SHP77 treated with DMSO at 0.1 percent for 48 hours (cell line): ENCODE data around the gene SSX5.
"Not testable (repeated sequence)": the region's sequence is repeated elsewhere in the genome, so short reads cannot be mapped to it uniquely, and the experiment has no call there.

Source experiments
- DNase-seq: peaks from one replicate; lab custom pipeline; 2025; lab: John Stamatoyannopoulos, UW

SSX5 gene

GRCh38 chrX:48196745-48197201 lies at the start of gene SSX5:
SSX5 (minus strand) TSS chrX:48196795; CDS start chrX:48195358, 1,437 bp downstream.
- DNase-seq: no peak

DNA sequence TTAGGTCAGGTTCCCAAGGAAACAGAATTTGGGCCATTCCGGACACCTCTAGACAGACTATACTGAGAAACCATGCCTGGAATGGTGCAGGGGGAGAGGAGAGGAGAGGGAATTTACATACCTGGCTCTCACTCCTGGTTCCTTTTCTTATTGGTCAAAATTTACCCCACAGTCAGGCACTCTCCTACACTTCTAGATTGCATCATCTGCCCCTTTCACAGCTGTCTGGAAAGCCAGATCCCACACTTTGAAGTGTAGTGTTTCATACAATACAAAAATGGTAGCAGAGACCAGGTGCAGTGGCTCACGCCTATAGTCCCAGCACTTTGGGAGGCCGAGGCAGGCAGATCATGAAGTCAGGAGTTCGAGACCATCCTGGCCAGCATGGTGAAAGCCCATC lies 27.6 kb upstream of the SSX5 start:
- not testable (repeated sequence) for DNase-seq

- not testable (repeated sequence) for DNase-seq
These were observed 17.7 kb upstream of the SSX5 start for GRCh38 chrX:48214341-48214740.

DNA sequence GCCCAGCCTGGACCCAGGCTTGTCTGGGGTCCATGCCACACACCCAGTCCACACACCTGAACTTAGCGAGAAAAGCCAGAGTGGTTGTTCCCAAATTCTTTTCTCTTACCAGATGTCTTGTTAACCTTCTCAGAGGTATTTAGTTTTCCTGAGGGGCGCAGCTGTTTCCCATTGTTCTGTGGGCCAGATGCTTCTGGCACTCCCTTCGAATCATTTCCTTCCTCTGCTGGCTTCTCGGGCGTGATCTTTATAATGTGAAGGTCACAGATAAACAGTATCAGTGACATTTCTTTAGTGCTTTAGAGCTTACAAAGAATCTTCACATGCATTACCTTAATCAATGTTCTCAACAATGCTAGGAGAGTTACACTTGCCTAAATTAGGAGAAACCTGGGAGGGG lies 6.6 kb downstream of the SSX5 start:
- not testable (repeated sequence) for DNase-seq

DNA sequence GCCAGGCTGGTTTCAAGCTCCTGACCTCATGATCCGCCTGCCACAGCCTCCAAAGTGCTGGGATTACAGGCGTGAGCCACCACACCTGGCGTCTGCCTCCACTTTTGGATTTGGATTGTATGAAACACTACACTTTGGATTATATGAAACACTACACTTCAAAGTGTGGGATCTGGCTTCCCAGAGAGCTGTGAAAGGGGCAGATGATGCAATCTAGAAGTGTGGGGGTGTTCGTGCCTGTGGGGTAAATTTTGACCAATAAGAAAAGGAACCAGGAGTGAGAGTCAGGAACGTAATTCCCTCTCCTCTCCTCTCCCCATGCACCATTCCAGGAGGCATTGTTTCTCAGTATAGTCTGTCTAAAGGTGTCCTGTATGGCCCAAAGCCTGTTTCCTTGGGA lies 14.7 kb downstream of the SSX5 start:
- DNase-seq: not testable (repeated sequence)

- DNase-seq: no peak
These were observed 15.8 kb downstream of the SSX5 start for GRCh38 chrX:48180811-48181210.

GRCh38 chrX:48179691-48180090 lies 16.9 kb downstream of the SSX5 start:
- DNase-seq: no peak

GRCh38 chrX:48166322-48166721 lies 30.3 kb downstream of the SSX5 start:
- not testable (repeated sequence) for DNase-seq

DNA sequence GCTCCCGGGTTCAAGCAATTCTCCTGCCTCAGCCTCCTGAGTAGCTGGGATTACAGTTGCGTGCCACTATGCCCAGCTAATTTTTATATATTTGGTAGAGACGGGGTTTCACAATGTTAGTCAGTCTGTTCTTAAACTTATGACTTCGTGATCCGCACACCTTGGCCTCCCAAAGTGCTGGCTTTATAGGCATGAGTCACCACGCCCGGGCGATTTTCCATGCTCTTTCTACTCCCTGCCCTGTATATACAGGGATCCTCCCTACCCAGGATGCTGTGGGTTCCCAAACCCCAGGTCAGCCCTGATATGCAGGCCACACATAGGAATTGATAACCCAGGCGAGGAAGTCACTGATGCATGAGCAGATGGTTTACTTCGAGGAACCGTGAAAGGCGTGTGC lies 31.4 kb downstream of the SSX5 start:
- DNase-seq: no peak

DNA sequence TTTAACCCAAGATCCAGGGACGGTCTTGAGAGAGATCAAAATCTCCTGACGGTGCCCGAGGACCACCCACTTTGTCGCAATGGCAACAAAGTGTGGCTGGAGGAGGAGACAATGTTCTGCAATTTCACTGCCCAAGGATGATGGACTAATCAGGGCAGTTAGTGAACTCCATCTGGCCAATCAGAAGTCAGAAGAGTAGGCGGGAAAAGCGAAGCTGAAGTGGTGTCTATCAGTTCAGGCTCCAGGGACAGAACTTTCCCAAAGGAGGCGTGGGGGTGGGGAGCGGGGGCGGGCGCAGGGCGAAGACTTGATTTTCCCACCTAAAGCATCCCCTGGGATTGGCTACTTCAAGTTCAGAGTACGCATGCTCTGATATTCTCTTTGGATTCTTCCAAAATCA lies 40.6 kb downstream of the SSX5 start:
- no peak for DNase-seq

- DNase-seq: no peak
These were observed 41.8 kb downstream of the SSX5 start for GRCh38 chrX:48154796-48155195.

- DNase-seq: no peak
These were observed 42.8 kb downstream of the SSX5 start for GRCh38 chrX:48153769-48154168.

DNA sequence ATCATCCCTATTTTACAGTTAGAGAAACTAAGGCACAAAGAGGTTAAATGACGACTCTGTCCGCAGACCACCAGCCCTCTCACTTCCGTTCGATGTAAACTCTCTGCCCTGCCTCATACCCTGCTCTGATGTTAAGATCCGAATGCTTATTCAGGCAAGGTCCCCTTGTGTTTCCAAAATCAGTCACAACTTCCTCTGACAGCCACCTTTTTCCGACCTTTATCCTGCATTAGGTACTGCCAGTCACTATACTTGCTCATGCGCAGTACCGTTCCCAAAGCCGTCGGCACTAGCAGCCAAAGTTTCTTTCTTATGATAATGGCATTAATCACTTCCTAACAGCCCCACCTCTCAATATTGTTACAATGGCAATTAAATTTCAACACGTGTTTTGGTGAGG lies 53.9 kb downstream of the SSX5 start:
- not testable (repeated sequence) for DNase-seq

DNA sequence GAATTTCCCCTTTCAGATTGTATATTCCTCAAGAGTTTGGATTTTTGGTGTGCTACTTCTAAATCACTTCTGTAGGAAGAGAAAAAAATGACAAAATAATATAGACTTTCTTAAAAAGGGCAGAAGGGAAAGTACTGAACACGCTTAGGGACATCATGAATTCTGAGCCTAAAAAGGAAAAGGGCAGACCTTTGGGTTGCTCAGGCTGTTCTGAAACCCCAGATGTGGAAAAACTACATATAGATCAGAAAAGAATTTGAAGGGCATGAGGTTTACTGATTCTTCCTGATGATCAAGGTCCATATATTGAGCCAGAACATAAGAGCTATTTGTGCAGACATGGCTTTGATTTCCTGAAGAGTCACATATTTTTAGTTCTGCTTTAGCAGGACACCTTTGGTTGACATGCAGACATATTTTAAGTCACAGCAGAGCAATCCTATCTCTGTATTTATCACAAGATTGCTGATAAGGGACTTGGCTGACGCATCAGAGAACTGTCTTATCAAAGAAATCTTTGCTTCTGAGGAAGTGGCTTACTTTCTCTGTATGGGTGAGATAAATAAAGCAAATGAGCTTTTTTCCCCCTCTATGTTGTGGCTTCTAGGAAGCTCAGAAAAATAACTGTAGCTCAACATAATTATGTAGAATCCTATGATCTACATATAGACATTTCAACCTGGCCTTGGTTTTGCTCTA lies 54.6 kb downstream of the SSX5 start:
- not testable (repeated sequence) for DNase-seq

DNA sequence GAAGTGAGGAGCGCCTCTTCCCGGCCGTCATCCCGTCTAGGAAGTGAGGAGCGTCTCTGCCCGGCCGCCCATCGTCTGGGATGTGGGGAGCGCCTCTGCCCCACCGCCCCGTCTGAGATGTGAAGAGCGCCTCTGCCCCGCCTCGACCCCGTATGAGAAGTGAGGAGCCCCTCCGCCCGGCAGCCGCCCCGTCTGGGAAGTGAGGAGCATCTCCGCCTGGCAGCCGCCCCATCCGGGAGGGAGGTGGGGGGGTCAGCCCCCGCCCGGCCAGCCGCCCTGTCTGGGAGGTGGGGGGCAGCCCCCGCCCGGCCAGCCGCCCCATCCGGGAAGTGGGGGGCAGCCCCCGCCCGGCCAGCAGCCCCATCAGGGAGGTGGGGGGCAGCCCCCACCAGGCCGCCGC lies 57.5 kb downstream of the SSX5 start:
- not testable (repeated sequence) for DNase-seq
